SK-N-SH (cell line): Measurements from ENCODE around the gene INPP5K. TPM values are rescaled to one million over a fixed set of nuclear protein-coding genes. Genes with fewer than 3 reads are reported as not detected.

ENCODE experiments used
- CTCF ChIA-PET: fragments of 300-600, 350-600 bp; formaldehyde crosslinking; extraction: SDS; loops from one replicate; lab custom pipeline; 2021; lab: Yijun Ruan, JAX
- POLR2A ChIA-PET: fragments of 350-600 bp; sonication (Branson Sonifier 250); formaldehyde crosslinking; extraction: SDS; loops from one replicate; lab custom pipeline; 2020; ENCODE audit warnings: antibody characterized with exemption, inconsistent platforms; lab: Yijun Ruan, JAX
- DNase-seq: peaks from one replicate; pipeline ENCODE4 v3.0.0; 2012
- H2AFZ ChIP-seq: fragments of 200-600 bp; sonication (generic); 2 replicates; pipeline ENCODE4 v1.8.1; 2016; ENCODE audit warnings: antibody characterized with exemption, mild to moderate bottlenecking, low read depth
- H3F3A ChIP-seq: fragments of 200-600 bp; sonication (generic); replicated peaks from 2 replicates; pipeline ENCODE3; 2016; ENCODE audit warnings: antibody characterized with exemption, mild to moderate bottlenecking; ENCODE audit not compliant: insufficient read depth
- H3K27ac ChIP-seq, 2 experiments: fragments of 200-500 bp in 1 of 2; fragments of 200-600 bp in 1 of 2; sonication (Bioruptor generic) in 1 of 2; sonication (generic), shearing (Covaris generic) in 1 of 2; 2 replicates each; pipeline versions ENCODE4 v1.5.1 to v1.6.1; 2014 to 2016; ENCODE audit warnings: low read depth in 2 of 2, inconsistent platforms in 1 of 2, low read length in 1 of 2, mild to moderate bottlenecking in 1 of 2, mixed read lengths in 1 of 2
- H3K27me3 ChIP-seq: fragments of 200-600 bp; sonication (generic), shearing (Covaris generic); 2 replicates; pipeline ENCODE4 v1.6.1; 2016; ENCODE audit warnings: mixed run types; ENCODE audit not compliant: insufficient read depth
- H3K36me3 ChIP-seq, 2 experiments: fragments of 200-500 bp in 1 of 2; fragments of 200-600 bp in 1 of 2; sonication (Bioruptor generic) in 1 of 2; sonication (generic) in 1 of 2; replicated peaks in 1 of 2; 2 replicates each; pipeline versions ENCODE3 to v1.5.1; 2014 to 2016; ENCODE audit warnings: low read length in 1 of 2, mild to moderate bottlenecking in 1 of 2; ENCODE audit not compliant: insufficient read depth in 2 of 2, control insufficient read depth in 1 of 2
- H3K4me1 ChIP-seq, 2 experiments: fragments of 200-500 bp in 1 of 2; fragments of 200-600 bp in 1 of 2; sonication (Bioruptor generic) in 1 of 2; sonication (generic), shearing (Covaris generic) in 1 of 2; 2 replicates each; pipeline versions ENCODE4 v1.5.1 to v1.6.1; 2014 to 2016; ENCODE audit warnings: low read depth in 1 of 2, low read length in 1 of 2, mixed run types in 1 of 2; ENCODE audit not compliant: insufficient read depth in 2 of 2, control insufficient read depth in 1 of 2
- H3K4me2 ChIP-seq: fragments of 200-600 bp; sonication (generic), shearing (Covaris generic); 2 replicates; pipeline ENCODE4 v1.6.1; 2017; ENCODE audit warnings: mixed run types
- H3K4me3 ChIP-seq, 2 experiments: fragments of 200-500 bp in 1 of 2; fragments of 200-600 bp in 1 of 2; sonication (Bioruptor generic) in 1 of 2; sonication (generic), shearing (Covaris generic) in 1 of 2; 2 replicates each; pipeline versions ENCODE4 v1.5.1 to v1.8.1; 2014 to 2016; ENCODE audit warnings: low read depth in 2 of 2, inconsistent platforms in 1 of 2, low read length in 1 of 2, mild to moderate bottlenecking in 1 of 2, mixed read lengths in 1 of 2, moderate library complexity in 1 of 2
- H3K79me2 ChIP-seq: fragments of 200-600 bp; sonication (generic); 2 replicates; pipeline ENCODE4 v1.8.1; 2017; ENCODE audit warnings: mild to moderate bottlenecking; ENCODE audit not compliant: insufficient read depth
- H3K9ac ChIP-seq: fragments of 200-600 bp; sonication (generic); 2 replicates; pipeline ENCODE4 v1.6.1; 2017; ENCODE audit warnings: mixed run types
- H3K9me2 ChIP-seq: fragments of 200-600 bp; sonication (generic); 2 replicates; pipeline ENCODE4 v1.6.1; 2017; ENCODE audit warnings: mixed run types
- H3K9me3 ChIP-seq: fragments of 200-600 bp; sonication (generic); 2 replicates; pipeline ENCODE4 v1.6.1; 2017; ENCODE audit warnings: mixed run types, mild to moderate bottlenecking, moderate library complexity
- H4K20me1 ChIP-seq: fragments of 200-600 bp; sonication (generic); 2 replicates; pipeline ENCODE4 v1.6.1; 2017; ENCODE audit warnings: mild to moderate bottlenecking, mixed run types; ENCODE audit not compliant: insufficient read depth
- CHD2 ChIP-seq: fragments of 150-350 bp; IDR thresholded peaks from 2 replicates; pipeline ENCODE4 v1.6.1; 2018; ENCODE audit warnings: low read length; ENCODE audit not compliant: partially characterized antibody
- ELF1 ChIP-seq: IDR thresholded peaks from 2 replicates; pipeline ENCODE4 v1.4.0; 2012
- FOXM1 ChIP-seq: IDR thresholded peaks from 2 replicates; pipeline ENCODE4 v1.4.0; 2012; ENCODE audit warnings: low read depth, mild to moderate bottlenecking
- GABPA ChIP-seq: IDR thresholded peaks from 2 replicates; pipeline ENCODE4 v1.4.0; 2012; ENCODE audit warnings: low read depth, mild to moderate bottlenecking
- GATA2 ChIP-seq: sonication (generic); formaldehyde crosslinking; IDR thresholded peaks from 2 replicates; pipeline ENCODE4 v1.5.0; 2020; ENCODE audit warnings: mild to moderate bottlenecking, missing genetic modification reagents
- JUND ChIP-seq: IDR thresholded peaks from 2 replicates; pipeline ENCODE4 v1.4.0; 2012
- MAX ChIP-seq: IDR thresholded peaks from 2 replicates; pipeline ENCODE4 v1.4.0; 2012; ENCODE audit warnings: low read depth
- MEF2A ChIP-seq: IDR thresholded peaks from 2 replicates; pipeline ENCODE4 v1.4.0; 2012; ENCODE audit warnings: low read depth, borderline replicate concordance
- MXI1 ChIP-seq: IDR thresholded peaks from 2 replicates; pipeline ENCODE4 v1.6.1; 2012; ENCODE audit warnings: mild to moderate bottlenecking, low read depth, low read length, improper control_type of control experiment
- NFIC ChIP-seq: IDR thresholded peaks from 2 replicates; pipeline ENCODE4 v1.4.0; 2012; ENCODE audit warnings: borderline replicate concordance
- NRF1 ChIP-seq: IDR thresholded peaks from 2 replicates; pipeline ENCODE4 v1.6.1; 2012; ENCODE audit warnings: low read depth, mild to moderate bottlenecking, low read length
- POLR2AphosphoS5 ChIP-seq: IDR thresholded peaks from 2 replicates; pipeline ENCODE4 v1.6.1; 2012; ENCODE audit warnings: low read depth, low read length
- REST ChIP-seq: IDR thresholded peaks from 2 replicates; pipeline ENCODE4 v1.6.1; 2012; ENCODE audit warnings: mild to moderate bottlenecking, low read depth, low read length, moderate library complexity
- SMC3 ChIP-seq: IDR thresholded peaks from 2 replicates; pipeline ENCODE4 v1.6.1; 2012; ENCODE audit warnings: low read depth, low read length, improper control_type of control experiment
- TAF1 ChIP-seq: IDR thresholded peaks from 2 replicates; pipeline ENCODE4 v1.6.1; 2012; ENCODE audit warnings: low read depth, mild to moderate bottlenecking, low read length, moderate library complexity, borderline replicate concordance
- TEAD4 ChIP-seq: IDR thresholded peaks from 2 replicates; pipeline ENCODE4 v1.4.0; 2012; ENCODE audit warnings: mild to moderate bottlenecking, borderline replicate concordance; ENCODE audit not compliant: insufficient read depth
- USF2 ChIP-seq: fragments of 150-350 bp; IDR thresholded peaks from 2 replicates; pipeline ENCODE4 v1.6.1; 2017; ENCODE audit warnings: antibody characterized with exemption, low read length, low read depth, borderline replicate concordance
- ZBTB33 ChIP-seq: IDR thresholded peaks from 2 replicates; pipeline ENCODE4 v1.4.0; 2012; ENCODE audit warnings: low read depth, borderline replicate concordance
- WGBS: methylation state at CpG from one replicate; pipeline ENCODE4 v1.1.6; 2017; ENCODE audit warnings: low lambda C conversion rate; 5-methylcytosine and 5-hydroxymethylcytosine counted together
- polyA plus RNA-seq, 3 experiments: library from polyadenylated mRNA; depleted of rRNA; stranded (reverse); fragments of >200 nt; gene quantifications; 2 replicates each; pipeline ENCODE4 v1.2.3, GENCODE V29; 2012

INPP5K gene
- polyA plus RNA-seq, 1 of the 3 experiments (the other 2 are of a cell fraction), result 26.2 TPM

- Histone ChIP-seq H3K4me1 (peaks cover 0 to 11% of the 10 kb centered on the region in 2 experiments; a peak in 1 of 4 replicates), H3F3A (no peaks in the 10 kb centered on the region), H3K9me2 (no peaks in the 10 kb centered on the region), H3K79me2 (peaks cover 74% of the 10 kb centered on the region), H3K27ac (no peak overlapping the region), H4K20me1 (peaks cover 62% of the 10 kb centered on the region), H3K9ac (no peak overlapping the region), H3K27me3 (no peaks in the 10 kb centered on the region), H3K4me3 (no peak overlapping the region), H3K4me2 (no peak overlapping the region), H3K36me3 (peaks cover 24 to 27% of the 10 kb centered on the region in 2 experiments)
- DNase-seq, result no peak
- POLR2A ChIA-PET, result no interaction called here
- CTCF ChIA-PET, result no interaction called here
- 97% methylated on average over 14 of the region's 15 CpGs for WGBS
- TF ChIP-seq JUND, result no peak
- TF ChIP-seq GATA2, result no peak
- TF ChIP-seq MEF2A, result no peak
- TF ChIP-seq, all 33 proteins: peak for 0
- Histone ChIP-seq H3K9me3 (no peaks in the 10 kb centered on the region), H2AFZ (no peak overlapping the region)
Observed at GRCh38 chr17:1555651-1556471, 39.4 kb upstream of the INPP5K start.

GRCh38 chr17:1554751-1555540, 38.5 kb upstream of the INPP5K start:
- Histone ChIP-seq H3K9ac (no peak overlapping the region), H3K36me3 (peaks cover 31 to 32% of the 10 kb centered on the region in 2 experiments), H3K9me3 (no peaks in the 10 kb centered on the region), H3K79me2 (peaks cover 65% of the 10 kb centered on the region), H3K4me1 (peaks cover 0 to 4% of the 10 kb centered on the region in 2 experiments; a peak in 1 of 4 replicates), H3K9me2 (no peaks in the 10 kb centered on the region), H3K4me2 (no peak overlapping the region), H3K27ac (no peak overlapping the region), H3K4me3 (no peak overlapping the region), H3K27me3 (no peaks in the 10 kb centered on the region), H2AFZ (no peak overlapping the region), H3F3A (no peaks in the 10 kb centered on the region), H4K20me1 (peaks cover 53% of the 10 kb centered on the region)
- no peak for DNase-seq
- 86% methylated on average over 6 of the region's 9 CpGs for WGBS
- CTCF ChIA-PET, result interaction anchor here (1.8 kb wide), 1 partner anchor 19 kb away, joined by 6 read pairs; no protein-coding TSS in a partner anchor
- TF ChIP-seq NFIC (no peak), ELF1 (no peak), TEAD4 (no peak), MXI1 (no peak), NRF1 (no peak), SMC3 (no peak), MAX (no peak), GATA2 (no peak), REST (no peak), USF2 (no peak), CHD2 (no peak), GABPA (no peak), POLR2AphosphoS5 (no peak), TAF1 (no peak), ZBTB33 (no peak), MEF2A (no peak), FOXM1 (no peak)
- POLR2A ChIA-PET, result no interaction called here
